Adrenal gland (tissue), 12 donors: ENCODE measurements around the gene SUMO4. TPM values are rescaled to one million over a fixed set of nuclear protein-coding genes. Genes with fewer than 3 reads are reported as not detected.

ENCODE experiments used
- DNase-seq, 7 donors: peaks; one replicate each; pipeline ENCODE4 v3.0.0-alpha.2; 2019 to 2020
- H3K27ac ChIP-seq, 5 donors: fragments of 200-600 bp; sonication (generic) in 4 of 5; 1 replicate in 3 of 5; 2 replicates in 2 of 5; pipeline versions ENCODE4 v1.5.1 to v1.8.0; 2016 to 2020; ENCODE audit warnings: mild to moderate bottlenecking in 1 of 5
- H3K27me3 ChIP-seq: fragments of 200-600 bp; 2 replicates; pipeline ENCODE4 v1.8.0; 2021
- H3K36me3 ChIP-seq, 2 donors: fragments of 200-600 bp; replicated peaks in 1 of 2; 1 replicate in 1 of 2; 2 replicates in 1 of 2; pipeline versions ENCODE4 v1.5.1 to v1.8.0; 2018 to 2022
- H3K4me1 ChIP-seq, 2 donors: fragments of 200-600 bp; replicated peaks in 1 of 2; 1 replicate in 1 of 2; 2 replicates in 1 of 2; pipeline versions ENCODE4 v1.5.1 to v1.8.0; 2018 to 2021
- H3K4me3 ChIP-seq, 4 donors: fragments of 200-600 bp; sonication (generic) in 3 of 4; one replicate each; pipeline ENCODE4 v1.5.1; 2016 to 2018
- H3K9me3 ChIP-seq, 3 donors: fragments of 200-600 bp; sonication (generic) in 1 of 3; replicated peaks in 1 of 3; 1 replicate in 2 of 3; 2 replicates in 1 of 3; pipeline versions ENCODE4 v1.5.1 to v1.8.0; 2016 to 2021
- CTCF ChIP-seq, 6 experiments: fragments of 450-650 bp in 4 of 6; fragments of 200-600 bp in 2 of 6; sonication (generic) in 1 of 6; IDR thresholded peaks; 1 replicate in 5 of 6; 2 replicates in 1 of 6; pipeline versions ENCODE4 v1.5.1 to v1.8.0; 2016 to 2021; ENCODE audit warnings: antibody characterized with exemption in 6 of 6, mild to moderate bottlenecking in 2 of 6, moderate library complexity in 1 of 6
- POLR2A ChIP-seq, 2 donors: fragments of 450-650 bp; IDR thresholded peaks; one replicate each; pipeline ENCODE4 v1.6.1; 2017; ENCODE audit warnings: antibody characterized with exemption in 2 of 2, mild to moderate bottlenecking in 2 of 2, moderate library complexity in 1 of 2
- WGBS, 4 donors: extraction: QIAGEN DNeasy Blood & Tissue Kit in 2 of 4; methylation state at CpG; one replicate each; pipeline versions ENCODE4 v1.1.5 to v1.1.7; 2013 to 2017; 5-methylcytosine and 5-hydroxymethylcytosine counted together
- intact Hi-C, 2 donors: fragments of 100-400 bp; cut with DNase I; formaldehyde crosslinking; loops; one replicate each; pipeline versions ENCODE4 v1.14.1 to v1.15.0; 2022 to 2023
- polyA plus RNA-seq, 3 donors: library from polyadenylated mRNA; stranded (reverse); fragments of 200-250 nt in 2 of 3; fragments of 350-450 nt in 1 of 3; fragmentation: Illumina TruSeq in 1 of 3; extraction: RNeasy Lipid Tissue Mini Kit (QIAGEN cat#74804) in 1 of 3; gene quantifications; one replicate each; pipeline ENCODE4 v1.2.3, GENCODE V29; 2013 to 2014
- total RNA-seq, 9 donors: library from RNA; depleted of rRNA in 4 of 9; stranded (reverse); fragments of >200 nt in 4 of 9; fragments of 120-200 nt in 1 of 9; fragmentation: NEBNext Ultra II Directional in 1 of 9; extraction: Animal tissue kit (Norgen Biotek cat#: 25700) in 1 of 9; gene quantifications; one replicate each; pipeline versions ENCODE4 v1.1.0 to v1.2.4, GENCODE V29; 2013 to 2023
- donor health status: healthy with polysubstance abuse.
- donor health status: Bipolar disorder and iron deficiency.
- donor health status: DM: yes; HTN: yes; CAD: no.
- donor health status: DM: no; HTN: no; CAD: no.
- donor health status: DM: no; HTN: no; CAD: no.
- donor health status: DM: yes; HTN: yes; CAD: no.

SUMO4 gene
- total and polyA plus RNA-seq, 12 donors: 0.18 to 3.4 (median 1.8) TPM; not detected in 4

- Histone ChIP-seq H3K27ac (no peak overlapping the region), H3K9me3 (no peaks in the 10 kb centered on the region), H3K4me1 (peaks cover 0 to 28% of the 10 kb centered on the region in 2 donors), H3K27me3 (no peaks in the 10 kb centered on the region), H3K4me3 (no peak overlapping the region), H3K36me3 (no peaks in the 10 kb centered on the region)
- intact Hi-C loops: no loop called here
- DNase-seq: no peak
- TF ChIP-seq POLR2A (IDR thresholded peaks at IDR 0.05): no peak
- no peak for TF ChIP-seq CTCF (IDR thresholded peaks at IDR 0.05)
These were observed 34.9 kb upstream of the SUMO4 start for GRCh38 chr6:149365197-149365596.

- Histone ChIP-seq H3K27ac (no peak overlapping the region), H3K4me1 (peaks cover 0 to 28% of the 10 kb centered on the region in 2 donors), H3K36me3 (no peaks in the 10 kb centered on the region), H3K27me3 (no peaks in the 10 kb centered on the region), H3K4me3 (no peak overlapping the region), H3K9me3 (no peaks in the 10 kb centered on the region)
- no peak for TF ChIP-seq POLR2A (IDR thresholded peaks at IDR 0.05)
- no peak for TF ChIP-seq CTCF (IDR thresholded peaks at IDR 0.05)
- WGBS, 4 donors: 82 to 89% (median 87%) methylated on average over 4 of the region's 4 CpGs
- DNase-seq: no peak
- intact Hi-C loops: no loop called here
These were observed 33.7 kb upstream of the SUMO4 start for GRCh38 chr6:149366267-149366921.

GRCh38 chr6:149368065-149368464 is 32.0 kb upstream of the SUMO4 start:
- Histone ChIP-seq H3K4me1 (peaks cover 0 to 28% of the 10 kb centered on the region in 2 donors), H3K27me3 (no peaks in the 10 kb centered on the region), H3K36me3 (no peaks in the 10 kb centered on the region), H3K9me3 (no peaks in the 10 kb centered on the region), H3K4me3 (no peak overlapping the region), H3K27ac (no peak overlapping the region)
- no peak for TF ChIP-seq POLR2A (IDR thresholded peaks at IDR 0.05)
- no peak for TF ChIP-seq CTCF (IDR thresholded peaks at IDR 0.05)
- 78 to 97% (median 92%) methylated on average over 1 of the region's 1 CpG for WGBS, 4 donors
- no peak for DNase-seq
- intact Hi-C loops: no loop called here

GRCh38 chr6:149371154-149371553 is 28.9 kb upstream of the SUMO4 start:
- Histone ChIP-seq H3K36me3 (no peaks in the 10 kb centered on the region), H3K9me3 (no peaks in the 10 kb centered on the region), H3K27me3 (no peaks in the 10 kb centered on the region), H3K27ac (no peak overlapping the region), H3K4me1 (peaks cover 0 to 15% of the 10 kb centered on the region in 2 donors), H3K4me3 (no peak overlapping the region)
- DNase-seq: no peak
- no peak for TF ChIP-seq POLR2A (IDR thresholded peaks at IDR 0.05)
- TF ChIP-seq CTCF (IDR thresholded peaks at IDR 0.05): no peak
- intact Hi-C loops: no loop called here
